Smooth muscle cell of the brain vasculature (primary cell): ENCODE results near the gene SEMA4C.
"Not testable (repeated sequence)": the region's sequence is repeated elsewhere in the genome, so short reads cannot be mapped to it uniquely, and the experiment has no call there.

Experiments used
- DNase-seq: peaks from one replicate; pipeline ENCODE4 v3.0.0-alpha.2; 2012; ENCODE audit warnings: low read depth, low spot score

The SEMA4C gene

GRCh38 chr2:96897491-96898134, 27.7 kb upstream of the SEMA4C start:
- no peak for DNase-seq

- no peak for DNase-seq
Observed at GRCh38 chr2:96895746-96896651, 26.1 kb upstream of the SEMA4C start.

GRCh38 chr2:96895032-96895745, 25.3 kb upstream of the SEMA4C start:
- no peak for DNase-seq

GRCh38 chr2:96894151-96894531, 24.3 kb upstream of the SEMA4C start:
- no peak for DNase-seq

GRCh38 chr2:96893289-96894150, 23.6 kb upstream of the SEMA4C start:
- DNase-seq: no peak

- no peak for DNase-seq
Observed at GRCh38 chr2:96891591-96892333, 21.9 kb upstream of the SEMA4C start.

GRCh38 chr2:96890726-96891385, 21.0 kb upstream of the SEMA4C start:
- DNase-seq: no peak

- no peak for DNase-seq
Observed at GRCh38 chr2:96890252-96890651, 20.4 kb upstream of the SEMA4C start.

GRCh38 chr2:96889502-96889901, 19.6 kb upstream of the SEMA4C start:
- not testable (repeated sequence) for DNase-seq

GRCh38 chr2:96888072-96889011, 18.5 kb upstream of the SEMA4C start:
- DNase-seq: no peak

- DNase-seq: no peak
Observed at GRCh38 chr2:96887493-96888012, 17.7 kb upstream of the SEMA4C start.

GRCh38 chr2:96885432-96886347, 15.8 kb upstream of the SEMA4C start:
- DNase-seq: no peak

GRCh38 chr2:96884299-96885094, 14.6 kb upstream of the SEMA4C start:
- no peak for DNase-seq

GRCh38 chr2:96883306-96883705, 13.4 kb upstream of the SEMA4C start:
- no peak for DNase-seq

GRCh38 chr2:96882906-96883305, 13.0 kb upstream of the SEMA4C start:
- no peak for DNase-seq

GRCh38 chr2:96882230-96882629, 12.3 kb upstream of the SEMA4C start:
- no peak for DNase-seq
